Thyroid gland (tissue), 4 donors: Measurements from ENCODE around the gene CAPZA1.

Source experiments
- POLR2A ChIP-seq, 2 donors: fragments of 450-650 bp; IDR thresholded peaks; one replicate each; pipeline ENCODE4 v1.6.1; 2017; ENCODE audit warnings: antibody characterized with exemption in 2 of 2, mild to moderate bottlenecking in 2 of 2, moderate library complexity in 1 of 2
- TF ChIP-seq, protein P1 (sequence below), 6 experiments: fragments of 200-600 bp in 3 of 6; fragments of 450-650 bp in 3 of 6; sonication (generic) in 3 of 6; IDR thresholded peaks; one replicate each; pipeline ENCODE4 v1.5.1; 2016 to 2019; ENCODE audit warnings: antibody characterized with exemption in 6 of 6, mild to moderate bottlenecking in 2 of 6, inconsistent platforms in 1 of 6, moderate library complexity in 1 of 6

- TF ChIP-seq, protein P1, sequence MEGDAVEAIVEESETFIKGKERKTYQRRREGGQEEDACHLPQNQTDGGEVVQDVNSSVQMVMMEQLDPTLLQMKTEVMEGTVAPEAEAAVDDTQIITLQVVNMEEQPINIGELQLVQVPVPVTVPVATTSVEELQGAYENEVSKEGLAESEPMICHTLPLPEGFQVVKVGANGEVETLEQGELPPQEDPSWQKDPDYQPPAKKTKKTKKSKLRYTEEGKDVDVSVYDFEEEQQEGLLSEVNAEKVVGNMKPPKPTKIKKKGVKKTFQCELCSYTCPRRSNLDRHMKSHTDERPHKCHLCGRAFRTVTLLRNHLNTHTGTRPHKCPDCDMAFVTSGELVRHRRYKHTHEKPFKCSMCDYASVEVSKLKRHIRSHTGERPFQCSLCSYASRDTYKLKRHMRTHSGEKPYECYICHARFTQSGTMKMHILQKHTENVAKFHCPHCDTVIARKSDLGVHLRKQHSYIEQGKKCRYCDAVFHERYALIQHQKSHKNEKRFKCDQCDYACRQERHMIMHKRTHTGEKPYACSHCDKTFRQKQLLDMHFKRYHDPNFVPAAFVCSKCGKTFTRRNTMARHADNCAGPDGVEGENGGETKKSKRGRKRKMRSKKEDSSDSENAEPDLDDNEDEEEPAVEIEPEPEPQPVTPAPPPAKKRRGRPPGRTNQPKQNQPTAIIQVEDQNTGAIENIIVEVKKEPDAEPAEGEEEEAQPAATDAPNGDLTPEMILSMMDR (IDR thresholded peaks at IDR 0.05), result no peak
- no peak for TF ChIP-seq POLR2A (IDR thresholded peaks at IDR 0.05)
Observed at GRCh38 chr1:112625696-112626095, 6.1 kb downstream of the CAPZA1 start.
